KMS-11 (cell line): ENCODE data around the gene MRPS33.

Source experiments
- H2AFZ ChIP-seq: fragments of 200-600 bp; sonication (generic); 2 replicates; pipeline ENCODE4 v1.6.1; 2016; ENCODE audit warnings: antibody characterized with exemption, mixed run types, low read depth
- H3K27ac ChIP-seq: fragments of 200-600 bp; sonication (generic); 2 replicates; pipeline ENCODE4 v1.6.1; 2016; ENCODE audit warnings: mild to moderate bottlenecking, mixed run types
- H3K27me3 ChIP-seq: fragments of 200-600 bp; sonication (generic); 2 replicates; pipeline ENCODE4 v1.6.1; 2017; ENCODE audit warnings: mild to moderate bottlenecking, low read depth, mixed run types, moderate library complexity; ENCODE audit not compliant: insufficient read depth
- H3K36me3 ChIP-seq: fragments of 200-600 bp; sonication (generic); 2 replicates; pipeline ENCODE4 v1.6.1; 2017; ENCODE audit warnings: mild to moderate bottlenecking, mixed run types; ENCODE audit not compliant: insufficient read depth
- H3K4me1 ChIP-seq: fragments of 200-600 bp; sonication (generic); 2 replicates; pipeline ENCODE4 v1.6.1; 2016; ENCODE audit warnings: mild to moderate bottlenecking, low read depth, mixed run types; ENCODE audit not compliant: poor library complexity, severe bottlenecking
- H3K4me2 ChIP-seq: fragments of 200-600 bp; sonication (generic); 2 replicates; pipeline ENCODE4 v1.7.0; 2016; ENCODE audit warnings: mild to moderate bottlenecking, mixed run types
- H3K4me3 ChIP-seq: fragments of 200-600 bp; sonication (generic); IDR thresholded peaks from 2 replicates; pipeline ENCODE4 v1.6.1; 2017; ENCODE audit warnings: low read depth, low read length, mixed read lengths; ENCODE audit not compliant: insufficient read depth
- H3K79me2 ChIP-seq: fragments of 200-600 bp; sonication (generic); 2 replicates; pipeline ENCODE4 v1.6.1; 2016; ENCODE audit warnings: low read depth, mixed run types; ENCODE audit not compliant: insufficient read depth
- H3K9ac ChIP-seq: fragments of 200-600 bp; sonication (generic); 2 replicates; pipeline ENCODE4 v1.6.1; 2016; ENCODE audit warnings: mild to moderate bottlenecking, mixed run types
- H4K20me1 ChIP-seq: fragments of 200-600 bp; sonication (generic); 2 replicates; pipeline ENCODE4 v1.6.1; 2016; ENCODE audit warnings: mild to moderate bottlenecking, mixed run types; ENCODE audit not compliant: insufficient read depth
- TF ChIP-seq, protein P1 (sequence below): fragments of 200-600 bp; sonication (generic); conservative IDR thresholded peaks from 2 replicates; pipeline ENCODE4 v1.6.1; 2017; ENCODE audit warnings: low read depth, mild to moderate bottlenecking, antibody characterized with exemption, low read length, moderate library complexity, mixed read lengths

The MRPS33 gene

DNA sequence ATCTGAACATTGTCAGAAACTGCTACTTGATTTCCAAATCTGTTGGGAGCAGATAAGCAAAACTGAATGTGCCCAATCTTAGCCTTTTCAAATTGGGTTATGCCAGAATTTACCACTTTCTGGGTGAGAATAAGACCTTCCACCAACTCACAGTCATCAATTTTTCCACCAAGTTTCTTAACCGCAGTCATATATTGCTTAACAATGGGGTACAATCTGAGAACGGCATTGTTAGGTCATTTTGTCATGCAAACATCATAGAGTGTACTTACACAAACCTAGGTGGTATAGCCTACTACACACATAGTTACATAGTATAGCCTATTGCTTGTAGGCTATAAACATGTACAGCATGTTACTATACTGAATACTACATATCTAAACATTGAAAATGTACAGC lies 16.0 kb downstream of the MRPS33 start:
- H3K9ac ChIP-seq, result no peak overlapping the region
- no peaks in the 10 kb centered on the region for H3K27me3 ChIP-seq
- no peaks in the 10 kb centered on the region for H4K20me1 ChIP-seq
- TF ChIP-seq, protein P1, sequence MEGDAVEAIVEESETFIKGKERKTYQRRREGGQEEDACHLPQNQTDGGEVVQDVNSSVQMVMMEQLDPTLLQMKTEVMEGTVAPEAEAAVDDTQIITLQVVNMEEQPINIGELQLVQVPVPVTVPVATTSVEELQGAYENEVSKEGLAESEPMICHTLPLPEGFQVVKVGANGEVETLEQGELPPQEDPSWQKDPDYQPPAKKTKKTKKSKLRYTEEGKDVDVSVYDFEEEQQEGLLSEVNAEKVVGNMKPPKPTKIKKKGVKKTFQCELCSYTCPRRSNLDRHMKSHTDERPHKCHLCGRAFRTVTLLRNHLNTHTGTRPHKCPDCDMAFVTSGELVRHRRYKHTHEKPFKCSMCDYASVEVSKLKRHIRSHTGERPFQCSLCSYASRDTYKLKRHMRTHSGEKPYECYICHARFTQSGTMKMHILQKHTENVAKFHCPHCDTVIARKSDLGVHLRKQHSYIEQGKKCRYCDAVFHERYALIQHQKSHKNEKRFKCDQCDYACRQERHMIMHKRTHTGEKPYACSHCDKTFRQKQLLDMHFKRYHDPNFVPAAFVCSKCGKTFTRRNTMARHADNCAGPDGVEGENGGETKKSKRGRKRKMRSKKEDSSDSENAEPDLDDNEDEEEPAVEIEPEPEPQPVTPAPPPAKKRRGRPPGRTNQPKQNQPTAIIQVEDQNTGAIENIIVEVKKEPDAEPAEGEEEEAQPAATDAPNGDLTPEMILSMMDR, result no peak
- H3K36me3 ChIP-seq, result no peaks in the 10 kb centered on the region
- H3K4me3 ChIP-seq, result no peak overlapping the region
- no peak overlapping the region for H2AFZ ChIP-seq
- H3K27ac ChIP-seq, result no peak overlapping the region
- no peak overlapping the region for H3K4me2 ChIP-seq
- H3K4me1 ChIP-seq, result no peaks in the 10 kb centered on the region
- no peaks in the 10 kb centered on the region for H3K79me2 ChIP-seq

DNA sequence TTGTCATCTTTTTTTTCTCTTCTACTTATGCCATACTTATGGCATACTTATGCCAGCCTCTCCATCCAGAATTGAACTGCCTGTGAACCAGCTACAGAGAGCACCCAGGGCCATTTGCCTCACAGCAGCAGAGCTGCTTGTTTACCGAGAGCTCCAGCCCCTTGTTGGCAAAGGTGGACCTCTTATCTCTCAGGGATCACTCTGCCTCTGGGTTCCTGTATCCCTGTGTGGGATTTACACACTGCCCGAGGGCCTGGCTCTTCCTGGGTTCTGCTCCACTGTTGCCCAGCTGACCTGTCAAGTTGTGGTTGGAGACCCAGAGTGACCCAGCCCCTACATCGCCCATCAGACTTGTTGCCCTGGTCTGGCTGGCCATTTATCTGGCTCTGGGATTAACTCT lies 22.3 kb downstream of the MRPS33 start:
- no peaks in the 10 kb centered on the region for H3K4me1 ChIP-seq
- H3K79me2 ChIP-seq, result no peaks in the 10 kb centered on the region
- TF ChIP-seq, protein P1, result no peak
- no peak overlapping the region for H2AFZ ChIP-seq
- no peak overlapping the region for H3K4me3 ChIP-seq
- H3K36me3 ChIP-seq, result no peaks in the 10 kb centered on the region
- H4K20me1 ChIP-seq, result no peaks in the 10 kb centered on the region
- no peaks in the 10 kb centered on the region for H3K27me3 ChIP-seq
- no peak overlapping the region for H3K27ac ChIP-seq
- no peak overlapping the region for H3K4me2 ChIP-seq
- H3K9ac ChIP-seq, result no peak overlapping the region

DNA sequence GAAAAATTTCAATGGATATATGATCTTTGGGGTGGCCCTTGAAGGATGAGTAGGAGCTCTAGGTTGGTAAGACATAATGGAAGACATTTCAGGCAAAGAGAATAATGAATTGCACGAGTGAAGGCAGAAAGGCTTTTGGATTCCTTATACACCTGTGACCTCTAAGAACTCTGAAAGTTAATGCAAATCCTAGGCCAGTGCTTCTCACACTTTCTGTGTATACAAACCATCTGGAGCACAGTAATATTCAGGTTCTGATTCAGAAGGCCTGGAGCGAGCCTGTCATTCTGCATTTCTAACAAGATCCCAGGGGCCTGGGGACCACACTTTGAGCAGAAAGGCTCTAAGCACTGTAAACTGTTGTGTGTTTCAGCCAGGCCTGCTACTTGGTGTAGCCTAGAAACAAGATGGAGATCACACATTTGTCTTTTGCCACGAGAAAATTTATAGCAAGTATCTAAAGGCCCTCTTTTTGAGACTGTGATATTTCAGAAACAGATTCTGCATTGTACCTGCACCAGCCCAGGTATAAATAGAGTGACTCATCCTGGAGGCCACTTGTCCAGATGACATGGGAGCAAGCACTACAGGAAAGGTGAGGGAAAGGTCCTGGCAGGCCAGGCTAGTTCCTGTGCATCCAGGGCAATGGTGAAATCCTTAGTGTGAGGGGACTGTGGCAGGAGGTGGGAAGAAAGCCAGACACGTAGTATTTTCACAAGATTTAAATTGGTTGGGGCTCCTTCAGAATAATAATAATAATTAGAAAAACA lies 24.4 kb downstream of the MRPS33 start:
- H3K4me2 ChIP-seq, result no peak overlapping the region
- no peaks in the 10 kb centered on the region for H4K20me1 ChIP-seq
- H3K36me3 ChIP-seq, result no peaks in the 10 kb centered on the region
- H3K4me1 ChIP-seq, result no peaks in the 10 kb centered on the region
- no peak overlapping the region for H3K27ac ChIP-seq
- no peaks in the 10 kb centered on the region for H3K79me2 ChIP-seq
- H3K9ac ChIP-seq, result no peak overlapping the region
- H3K27me3 ChIP-seq, result no peaks in the 10 kb centered on the region
- TF ChIP-seq, protein P1, result no peak
- H3K4me3 ChIP-seq, result no peak overlapping the region
- H2AFZ ChIP-seq, result no peak overlapping the region

DNA sequence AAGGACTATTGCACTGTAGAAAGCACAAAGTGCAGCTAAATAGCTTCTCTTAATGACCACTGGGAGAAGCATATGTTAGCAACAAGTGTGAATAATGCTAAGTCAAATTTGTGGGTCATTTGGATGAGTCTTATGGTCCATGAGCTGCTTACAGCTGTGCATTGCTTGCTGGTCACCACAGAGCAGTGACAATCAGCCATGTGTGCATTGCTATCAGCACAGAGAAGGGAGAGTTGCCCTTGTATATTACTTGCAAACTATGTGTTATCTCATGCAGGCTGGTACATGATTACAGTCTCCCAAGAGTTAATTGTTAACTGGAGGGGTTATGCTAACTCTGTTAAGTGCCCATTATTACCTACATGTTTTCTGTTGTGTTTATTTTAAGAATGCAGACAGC lies 25.7 kb downstream of the MRPS33 start:
- Histone ChIP-seq H3K4me1 (no peaks in the 10 kb centered on the region), H3K36me3 (no peaks in the 10 kb centered on the region), H3K27ac (no peak overlapping the region), H2AFZ (no peak overlapping the region), H3K79me2 (no peaks in the 10 kb centered on the region), H3K27me3 (no peaks in the 10 kb centered on the region), H3K4me2 (no peak overlapping the region), H3K4me3 (no peak overlapping the region), H3K9ac (no peak overlapping the region), H4K20me1 (no peaks in the 10 kb centered on the region)
- TF ChIP-seq, protein P1, result no peak
